ENCODE results near the gene PSMD8. TPM values are rescaled to one million over a fixed set of nuclear protein-coding genes. Genes with fewer than 3 reads are reported as not detected.
A peak's percentile ranks its signal among the peaks of the same experiment; 100 is the strongest.

Gene PSMD8
- polyA plus RNA-seq, 3 donors = 148 to 207 (median 179) TPM

- Histone ChIP-seq H3K9ac (ENCODE audit: insufficient read depth, low read length, poor library complexity, severe bottlenecking) (no peak overlapping the region), H4K20me1 (ENCODE audit: insufficient read depth, low read length) (peaks cover 37% of the 10 kb centered on the region), H3K4me2 (replicated peaks; ENCODE audit: extremely low read depth, low read length, poor library complexity, severe bottlenecking) (no peak overlapping the region), H3K36me3 (replicated peaks in 1 of 2; ENCODE audit: control insufficient read depth in 1 of 2, insufficient read depth in 2 of 2, low read length in 2 of 2) (peaks cover 67 to 84% of the 10 kb centered on the region in 2 donors), H3K27ac (ENCODE audit: low read depth in 1 of 2, low read length in 2 of 2) (no peak overlapping the region), H3K4me1 (ENCODE audit: control insufficient read depth in 1 of 2, insufficient read depth in 2 of 2, low read length in 2 of 2) (peaks cover 17 to 26% of the 10 kb centered on the region in 2 donors), H3K27me3 (ENCODE audit: control insufficient read depth in 2 of 2, insufficient read depth in 2 of 2, low read length in 2 of 2) (no peaks in the 10 kb centered on the region), H3K4me3 (replicated peaks in 1 of 3; ENCODE audit: low read depth in 2 of 3, low read length in 3 of 3) (no peak overlapping the region), H3K9me3 (replicated peaks in 1 of 2; ENCODE audit: control insufficient read depth in 1 of 2, insufficient read depth in 1 of 2, low read length in 2 of 2) (no peaks in the 10 kb centered on the region), H3K79me2 (ENCODE audit: insufficient read depth, low read length) (peaks cover 4% of the 10 kb centered on the region), H2AFZ (ENCODE audit: insufficient read depth, low read depth, low read length, poor library complexity, severe bottlenecking) (no peak overlapping the region)
- WGBS (ENCODE audit: insufficient coverage) = 83% methylated on average over 1 of the region's 6 CpGs
- H3K27ac Mint-ChIP-seq = no peak overlapping the region
- no peak for DNase-seq
- H3K36me3 Mint-ChIP-seq = peaks cover 66 to 84% of the 10 kb centered on the region in 2 donors
- H3K27me3 Mint-ChIP-seq (ENCODE audit: low read depth in 3 of 3) = peaks cover 0 to 3% (median 0%) of the 10 kb centered on the region in 3 donors
- H3K4me1 Mint-ChIP-seq = peaks cover 29% of the 10 kb centered on the region
- H3K4me3 Mint-ChIP-seq = no peak overlapping the region
- intact Hi-C loops (cut with micrococcal nuclease) = no loop called here
- peaks cover 0 to 6% (median 0%) of the 10 kb centered on the region in 7 donors for H3K9me3 Mint-ChIP-seq
- no peak for TF ChIP-seq CTCF (IDR thresholded peaks at IDR 0.05)
These were observed 39.0 kb downstream of the PSMD8 start for GRCh38 chr19:38413416-38413815.

GRCh38 chr19:38417146-38417543, 42.8 kb downstream of the PSMD8 start:
- H3K27me3 Mint-ChIP-seq (ENCODE audit: low read depth in 3 of 3) = peaks cover 0 to 3% (median 0%) of the 10 kb centered on the region in 3 donors
- peak overlapping the region; percentile 53 for H3K9ac ChIP-seq (ENCODE audit: insufficient read depth, low read length, poor library complexity, severe bottlenecking)
- WGBS (ENCODE audit: insufficient coverage) = 86% methylated on average over 7 of the region's 8 CpGs
- H3K4me2 ChIP-seq (replicated peaks; ENCODE audit: extremely low read depth, low read length, poor library complexity, severe bottlenecking) = peak overlapping the region; percentile 84
- peaks cover 15 to 21% of the 10 kb centered on the region in 2 donors for H3K4me1 ChIP-seq (ENCODE audit: control insufficient read depth in 1 of 2, insufficient read depth in 2 of 2, low read length in 2 of 2)
- H3K79me2 ChIP-seq (ENCODE audit: insufficient read depth, low read length) = peaks cover 9% of the 10 kb centered on the region
- no peaks in the 10 kb centered on the region for H3K27me3 ChIP-seq (ENCODE audit: control insufficient read depth in 2 of 2, insufficient read depth in 2 of 2, low read length in 2 of 2)
- TF ChIP-seq CTCF (IDR thresholded peaks at IDR 0.05) = no peak
- H3K36me3 ChIP-seq (replicated peaks in 1 of 2; ENCODE audit: control insufficient read depth in 1 of 2, insufficient read depth in 2 of 2, low read length in 2 of 2) = peaks cover 58 to 83% of the 10 kb centered on the region in 2 donors
- H3K4me1 Mint-ChIP-seq = peaks cover 27% of the 10 kb centered on the region
- DNase-seq = no peak
- no peak overlapping the region for H2AFZ ChIP-seq (ENCODE audit: insufficient read depth, low read depth, low read length, poor library complexity, severe bottlenecking)
- peak overlapping the region; percentile 86 to 92 for H3K27ac ChIP-seq (ENCODE audit: low read depth in 1 of 2, low read length in 2 of 2)
- peaks cover 0 to 2% (median 0%) of the 10 kb centered on the region in 7 donors for H3K9me3 Mint-ChIP-seq
- peaks cover 13% of the 10 kb centered on the region for H4K20me1 ChIP-seq (ENCODE audit: insufficient read depth, low read length)
- peak overlapping the region; percentile 93 to 99 (median 99) for H3K27ac Mint-ChIP-seq
- peaks cover 62 to 75% of the 10 kb centered on the region in 2 donors for H3K36me3 Mint-ChIP-seq
- peak overlapping the region in 1 of 3 experiments; percentile 83 for H3K4me3 ChIP-seq (replicated peaks in 1 of 3; ENCODE audit: low read depth in 2 of 3, low read length in 3 of 3)
- intact Hi-C loops (cut with micrococcal nuclease) = loop anchor here in 1 of 2 donors (5.0 kb wide), 1 partner anchor 200 kb away; the partner anchor contains the start of genes EIF3K and MAP4K1
- H3K4me3 Mint-ChIP-seq = peak overlapping the region in 1 of 2 donors; percentile 96
- no peaks in the 10 kb centered on the region for H3K9me3 ChIP-seq (replicated peaks in 1 of 2; ENCODE audit: control insufficient read depth in 1 of 2, insufficient read depth in 1 of 2, low read length in 2 of 2)

All from CD14-positive monocyte (primary cell).